GM23338 (cell line): ENCODE data around the gene TMEM131L. TPM values are rescaled to one million over a fixed set of nuclear protein-coding genes. Genes with fewer than 3 reads are reported as not detected.

ENCODE experiments used
- ATAC-seq: fragments of 200-7000 bp; cut with Tn5 transposase; 3 replicates; pipeline ENCODE4 v1.9.1; 2020
- DNase-seq: peaks from one replicate; pipeline ENCODE4 v3.0.0-alpha.2; 2015; ENCODE audit warnings: low spot score
- H2AFZ ChIP-seq: fragments of 200-600 bp; sonication (generic); 2 replicates; pipeline ENCODE4 v1.8.0; 2016; ENCODE audit warnings: antibody characterized with exemption, mild to moderate bottlenecking, moderate library complexity
- H3F3A ChIP-seq: fragments of 200-600 bp; sonication (generic); replicated peaks from 2 replicates; pipeline ENCODE4 v1.8.0; 2017; ENCODE audit warnings: antibody characterized with exemption, mixed run types, low read depth
- H3K27ac ChIP-seq: fragments of 200-600 bp; sonication (generic); 2 replicates; pipeline ENCODE4 v1.6.1; 2016; ENCODE audit warnings: low read depth
- H3K27me3 ChIP-seq: fragments of 200-600 bp; sonication (generic); 2 replicates; pipeline ENCODE4 v1.8.0; 2016; ENCODE audit warnings: mild to moderate bottlenecking, mixed run types, moderate library complexity; ENCODE audit not compliant: insufficient read depth
- H3K36me3 ChIP-seq: fragments of 200-600 bp; sonication (generic); 2 replicates; pipeline ENCODE4 v1.8.0; 2016; ENCODE audit warnings: mild to moderate bottlenecking; ENCODE audit not compliant: insufficient read depth
- H3K4me1 ChIP-seq: fragments of 200-600 bp; sonication (generic); 2 replicates; pipeline ENCODE4 v1.8.0; 2016; ENCODE audit warnings: mild to moderate bottlenecking, moderate library complexity; ENCODE audit not compliant: insufficient read depth
- H3K4me2 ChIP-seq: fragments of 200-600 bp; sonication (generic); 2 replicates; pipeline ENCODE4 v1.7.1; 2017; ENCODE audit warnings: mixed run types
- H3K4me3 ChIP-seq: fragments of 200-600 bp; sonication (generic); 2 replicates; pipeline ENCODE4 v1.6.1; 2016; ENCODE audit warnings: mixed run types
- H3K79me2 ChIP-seq: fragments of 200-600 bp; sonication (generic); replicated peaks from 2 replicates; pipeline ENCODE4 v1.8.0; 2017; ENCODE audit warnings: mild to moderate bottlenecking; ENCODE audit not compliant: insufficient read depth
- H3K9me2 ChIP-seq: fragments of 200-600 bp; sonication (generic); 2 replicates; pipeline ENCODE4 v1.8.0; 2017; ENCODE audit not compliant: insufficient read depth
- H4K20me1 ChIP-seq: fragments of 200-600 bp; sonication (generic); replicated peaks from 2 replicates; pipeline ENCODE4 v1.8.0; 2017; ENCODE audit warnings: mild to moderate bottlenecking; ENCODE audit not compliant: insufficient read depth
- H3K27ac Mint-ChIP-seq: 2 replicates; pipeline ENCODE4 v1.8.0; 2020; ENCODE audit warnings: inconsistent platforms, mild to moderate bottlenecking, moderate library complexity, mixed read lengths
- H3K27me3 Mint-ChIP-seq: 3 replicates; pipeline ENCODE4 v1.8.0; 2022; ENCODE audit warnings: low read depth, mild to moderate bottlenecking, moderate library complexity, mixed read lengths, inconsistent platforms; ENCODE audit not compliant: insufficient read depth, poor library complexity
- H3K36me3 Mint-ChIP-seq: 3 replicates; pipeline ENCODE4 v1.8.0; 2021; ENCODE audit warnings: low read depth, mild to moderate bottlenecking, inconsistent platforms, moderate library complexity, mixed read lengths
- H3K4me1 Mint-ChIP-seq: 3 replicates; pipeline ENCODE4 v1.8.0; 2020; ENCODE audit warnings: mild to moderate bottlenecking, inconsistent platforms, mixed read lengths
- H3K4me3 Mint-ChIP-seq: 3 replicates; pipeline ENCODE4 v1.8.0; 2021; ENCODE audit warnings: moderate library complexity, mild to moderate bottlenecking, inconsistent platforms, mixed read lengths
- H3K9me3 Mint-ChIP-seq: 3 replicates; pipeline ENCODE4 v1.8.0; 2020; ENCODE audit warnings: moderate library complexity, mild to moderate bottlenecking, inconsistent platforms, mixed read lengths
- CREB1 ChIP-seq: fragments of 250-450 bp; sonication (Bioruptor Pico); IDR thresholded peaks from 2 replicates; pipeline ENCODE4 v1.5.0; 2020; ENCODE audit warnings: low read depth, mild to moderate bottlenecking, moderate library complexity
- EZH2 ChIP-seq: fragments of 200-600 bp; sonication (generic); IDR thresholded peaks from one replicate; pipeline ENCODE4 v1.8.0; 2017; ENCODE audit warnings: antibody characterized with exemption, mild to moderate bottlenecking, low read depth; ENCODE audit not compliant: unreplicated experiment
- JUNB ChIP-seq: IDR thresholded peaks from one replicate; pipeline ENCODE4 v1.6.1; 2016; ENCODE audit warnings: antibody characterized with exemption; ENCODE audit not compliant: unreplicated experiment
- NANOG ChIP-seq: IDR thresholded peaks from 2 replicates; pipeline ENCODE4 v1.6.1; 2016; ENCODE audit warnings: antibody characterized with exemption, borderline replicate concordance
- POLR2AphosphoS5 ChIP-seq: IDR thresholded peaks from 2 replicates; pipeline ENCODE4 v1.6.1; 2016; ENCODE audit warnings: antibody characterized with exemption, low read depth
- ZNF114 ChIP-seq: fragments of 250-450 bp; sonication (Bioruptor Pico); IDR thresholded peaks from 2 replicates; pipeline ENCODE4 v1.5.0; 2020; ENCODE audit warnings: mild to moderate bottlenecking, moderate library complexity
- ZNF331 ChIP-seq: fragments of 250-450 bp; sonication (Bioruptor Pico); IDR thresholded peaks from 2 replicates; pipeline ENCODE4 v1.5.0; 2020; ENCODE audit warnings: low read depth, mild to moderate bottlenecking, moderate library complexity
- polyA plus RNA-seq: library from polyadenylated mRNA; unstranded; fragments of >200 nt; fragmentation: Nextera tagmentation; extraction: Ambion mirVana; gene quantifications from 2 replicates; pipeline ENCODE4 v1.2.1, GENCODE V29; 2016
- total RNA-seq: library from RNA; depleted of rRNA; stranded (reverse); fragments of >200 nt; shearing (Covaris generic); gene quantifications from 2 replicates; pipeline ENCODE4 v1.2.3, GENCODE V29; 2014
- TF ChIP-seq, protein P1 (sequence below): IDR thresholded peaks from one replicate; pipeline ENCODE4 v1.6.1; 2018; ENCODE audit warnings: antibody characterized with exemption; ENCODE audit not compliant: unreplicated experiment
- TF ChIP-seq, protein P2 (sequence below): IDR thresholded peaks from 2 replicates; pipeline ENCODE4 v1.6.1; 2016; ENCODE audit warnings: antibody characterized with exemption
- TF ChIP-seq, protein P3 (sequence below), 2 experiments: fragments of 200-600 bp in 1 of 2; sonication (generic) in 1 of 2; conservative IDR thresholded peaks; 2 replicates each; pipeline versions ENCODE4 v1.5.1 to v1.6.1; 2016 to 2017; ENCODE audit warnings: antibody characterized with exemption in 2 of 2, low read depth in 2 of 2, mild to moderate bottlenecking in 2 of 2, moderate library complexity in 1 of 2

TMEM131L gene
- total and polyA plus RNA-seq, 2 experiments from 2014 or later, result 11.1 to 32.2 TPM

DNA sequence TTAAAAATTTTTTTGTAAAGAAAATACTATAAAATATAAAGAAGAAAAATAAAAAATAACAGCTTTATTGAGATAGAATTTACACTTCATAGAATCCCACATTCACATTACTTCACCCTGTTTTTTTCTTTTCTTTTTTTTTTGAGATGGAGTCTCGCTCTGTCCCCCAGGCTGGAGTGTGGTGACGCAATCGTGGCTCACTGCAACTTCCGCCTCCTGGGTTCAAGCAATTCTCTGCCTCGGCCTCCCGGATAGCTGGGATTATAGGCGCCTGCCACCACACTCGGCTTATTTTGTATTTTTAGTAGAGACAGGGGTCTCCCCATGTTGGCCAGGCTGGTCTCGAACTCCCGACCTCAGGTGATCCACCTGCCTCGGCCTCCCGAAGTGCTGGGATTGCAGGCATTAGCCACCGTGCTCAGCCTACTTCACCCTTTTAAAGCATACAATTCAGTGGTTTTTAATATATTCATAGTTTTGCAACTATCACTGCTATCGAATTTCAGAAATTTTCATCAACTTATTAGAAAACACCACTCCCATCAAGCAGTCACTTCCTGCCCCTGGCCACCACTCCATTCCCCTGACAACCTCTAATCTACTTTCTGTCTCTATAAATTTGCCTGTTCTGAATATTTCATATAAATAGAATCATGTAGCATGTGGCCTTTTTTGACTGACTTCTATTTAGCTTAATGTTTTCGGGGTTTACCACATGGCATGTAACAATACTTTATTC, 48.7 kb downstream of the TMEM131L start (continued):
- TF ChIP-seq, protein P1, sequence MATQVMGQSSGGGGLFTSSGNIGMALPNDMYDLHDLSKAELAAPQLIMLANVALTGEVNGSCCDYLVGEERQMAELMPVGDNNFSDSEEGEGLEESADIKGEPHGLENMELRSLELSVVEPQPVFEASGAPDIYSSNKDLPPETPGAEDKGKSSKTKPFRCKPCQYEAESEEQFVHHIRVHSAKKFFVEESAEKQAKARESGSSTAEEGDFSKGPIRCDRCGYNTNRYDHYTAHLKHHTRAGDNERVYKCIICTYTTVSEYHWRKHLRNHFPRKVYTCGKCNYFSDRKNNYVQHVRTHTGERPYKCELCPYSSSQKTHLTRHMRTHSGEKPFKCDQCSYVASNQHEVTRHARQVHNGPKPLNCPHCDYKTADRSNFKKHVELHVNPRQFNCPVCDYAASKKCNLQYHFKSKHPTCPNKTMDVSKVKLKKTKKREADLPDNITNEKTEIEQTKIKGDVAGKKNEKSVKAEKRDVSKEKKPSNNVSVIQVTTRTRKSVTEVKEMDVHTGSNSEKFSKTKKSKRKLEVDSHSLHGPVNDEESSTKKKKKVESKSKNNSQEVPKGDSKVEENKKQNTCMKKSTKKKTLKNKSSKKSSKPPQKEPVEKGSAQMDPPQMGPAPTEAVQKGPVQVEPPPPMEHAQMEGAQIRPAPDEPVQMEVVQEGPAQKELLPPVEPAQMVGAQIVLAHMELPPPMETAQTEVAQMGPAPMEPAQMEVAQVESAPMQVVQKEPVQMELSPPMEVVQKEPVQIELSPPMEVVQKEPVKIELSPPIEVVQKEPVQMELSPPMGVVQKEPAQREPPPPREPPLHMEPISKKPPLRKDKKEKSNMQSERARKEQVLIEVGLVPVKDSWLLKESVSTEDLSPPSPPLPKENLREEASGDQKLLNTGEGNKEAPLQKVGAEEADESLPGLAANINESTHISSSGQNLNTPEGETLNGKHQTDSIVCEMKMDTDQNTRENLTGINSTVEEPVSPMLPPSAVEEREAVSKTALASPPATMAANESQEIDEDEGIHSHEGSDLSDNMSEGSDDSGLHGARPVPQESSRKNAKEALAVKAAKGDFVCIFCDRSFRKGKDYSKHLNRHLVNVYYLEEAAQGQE, result no peak
- TF ChIP-seq CREB1 (CRISPR knock-in tag), result no peak

DNA sequence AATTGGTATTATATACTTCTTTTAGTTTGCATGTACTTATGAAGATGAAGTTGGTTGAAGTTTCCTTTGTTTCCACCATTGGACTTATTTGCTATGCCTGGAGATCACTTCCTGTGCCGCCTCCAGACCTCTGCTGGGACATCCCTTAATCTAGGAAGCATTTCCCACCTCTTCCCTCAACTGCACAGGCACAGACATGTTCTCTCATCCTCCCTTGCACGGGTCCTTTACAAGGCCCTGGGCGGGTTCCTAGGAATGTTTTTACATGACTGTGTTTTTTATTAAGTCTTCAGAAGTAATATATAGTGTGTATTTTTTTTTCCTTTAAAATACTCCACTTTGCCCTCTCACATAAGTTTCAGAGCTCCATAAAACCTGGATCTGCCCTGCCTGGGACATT, 51.0 kb downstream of the TMEM131L start:
- Histone ChIP-seq H3K4me3 (no peak overlapping the region), H3K4me2 (no peak overlapping the region), H3K27me3 (no peaks in the 10 kb centered on the region), H3K27ac (no peak overlapping the region), H3K79me2 (peaks cover 70% of the 10 kb centered on the region), H4K20me1 (peaks cover 17% of the 10 kb centered on the region; the same call in 1 of the 2 replicates), H2AFZ (no peak overlapping the region), H3K36me3 (no peaks in the 10 kb centered on the region), H3F3A (no peaks in the 10 kb centered on the region), H3K9me2 (no peaks in the 10 kb centered on the region), H3K4me1 (peaks cover 38% of the 10 kb centered on the region)
- DNase-seq, result no peak
- Mint-ChIP-seq H3K36me3 (no peaks in the 10 kb centered on the region), H3K27ac (no peak overlapping the region), H3K27me3 (peaks cover 2% of the 10 kb centered on the region), H3K4me1 (peaks cover 35% of the 10 kb centered on the region), H3K9me3 (no peaks in the 10 kb centered on the region), H3K4me3 (no peak overlapping the region)
- TF ChIP-seq NANOG (no peak), POLR2AphosphoS5 (no peak), ZNF331 (CRISPR knock-in tag) (no peak), EZH2 (no peak), JUNB (no peak), ZNF114 (CRISPR knock-in tag) (no peak)
- TF ChIP-seq, protein P2, sequence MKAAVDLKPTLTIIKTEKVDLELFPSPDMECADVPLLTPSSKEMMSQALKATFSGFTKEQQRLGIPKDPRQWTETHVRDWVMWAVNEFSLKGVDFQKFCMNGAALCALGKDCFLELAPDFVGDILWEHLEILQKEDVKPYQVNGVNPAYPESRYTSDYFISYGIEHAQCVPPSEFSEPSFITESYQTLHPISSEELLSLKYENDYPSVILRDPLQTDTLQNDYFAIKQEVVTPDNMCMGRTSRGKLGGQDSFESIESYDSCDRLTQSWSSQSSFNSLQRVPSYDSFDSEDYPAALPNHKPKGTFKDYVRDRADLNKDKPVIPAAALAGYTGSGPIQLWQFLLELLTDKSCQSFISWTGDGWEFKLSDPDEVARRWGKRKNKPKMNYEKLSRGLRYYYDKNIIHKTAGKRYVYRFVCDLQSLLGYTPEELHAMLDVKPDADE, result no peak
- TF ChIP-seq, protein P1, result no peak
- TF ChIP-seq, protein P3, sequence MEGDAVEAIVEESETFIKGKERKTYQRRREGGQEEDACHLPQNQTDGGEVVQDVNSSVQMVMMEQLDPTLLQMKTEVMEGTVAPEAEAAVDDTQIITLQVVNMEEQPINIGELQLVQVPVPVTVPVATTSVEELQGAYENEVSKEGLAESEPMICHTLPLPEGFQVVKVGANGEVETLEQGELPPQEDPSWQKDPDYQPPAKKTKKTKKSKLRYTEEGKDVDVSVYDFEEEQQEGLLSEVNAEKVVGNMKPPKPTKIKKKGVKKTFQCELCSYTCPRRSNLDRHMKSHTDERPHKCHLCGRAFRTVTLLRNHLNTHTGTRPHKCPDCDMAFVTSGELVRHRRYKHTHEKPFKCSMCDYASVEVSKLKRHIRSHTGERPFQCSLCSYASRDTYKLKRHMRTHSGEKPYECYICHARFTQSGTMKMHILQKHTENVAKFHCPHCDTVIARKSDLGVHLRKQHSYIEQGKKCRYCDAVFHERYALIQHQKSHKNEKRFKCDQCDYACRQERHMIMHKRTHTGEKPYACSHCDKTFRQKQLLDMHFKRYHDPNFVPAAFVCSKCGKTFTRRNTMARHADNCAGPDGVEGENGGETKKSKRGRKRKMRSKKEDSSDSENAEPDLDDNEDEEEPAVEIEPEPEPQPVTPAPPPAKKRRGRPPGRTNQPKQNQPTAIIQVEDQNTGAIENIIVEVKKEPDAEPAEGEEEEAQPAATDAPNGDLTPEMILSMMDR (conservative IDR thresholded peaks at IDR 0.05; ENCODE audit: low read depth in 2 of 2), result no peak
- no peak for ATAC-seq
